ENCODE data around the gene IRF2. TPM values are rescaled to one million over a fixed set of nuclear protein-coding genes. Genes with fewer than 3 reads are reported as not detected.

Gene IRF2
- total RNA-seq = 25.9 and 34.4 TPM in 2 replicates

GRCh38 chr4:184474263-184475095 lies at the start of gene IRF2:
Gene IRF2 (minus strand): TSS chr4:184474550. CDS start chr4:184429064, 45,486 bp downstream.

Other genes with a start within 250 kb of the IRF2 start
- 40.4 and 45.0 TPM in 2 replicates for gene CASP3, start 174.9 kb upstream of the IRF2 start, total RNA-seq
- 6.8 and 17.0 TPM in 2 replicates for gene PRIMPOL, start 175.2 kb upstream of the IRF2 start, total RNA-seq

Data from bladder microvascular endothelial cell (primary cell).